Parathyroid adenoma (tissue), 2 donors: ENCODE measurements around the gene CDC14C.

Experiments used
- H2AFZ ChIP-seq: fragments of 300-600 bp; sonication (generic); one replicate; pipeline ENCODE4 v1.7.0; 2017; ENCODE audit warnings: antibody characterized with exemption, mild to moderate bottlenecking
- H3K27ac ChIP-seq: fragments of 300-600 bp; sonication (generic); one replicate; pipeline ENCODE4 v1.7.0; 2017
- H3K27me3 ChIP-seq: fragments of 300-600 bp; sonication (generic); one replicate; pipeline ENCODE4 v1.7.0; 2017; ENCODE audit warnings: low read length; ENCODE audit not compliant: control insufficient read depth, insufficient read depth
- H3K36me3 ChIP-seq: fragments of 300-600 bp; sonication (generic); one replicate; pipeline ENCODE4 v1.7.0; 2017; ENCODE audit warnings: low read length; ENCODE audit not compliant: control insufficient read depth, insufficient read depth
- H3K4me1 ChIP-seq: fragments of 300-600 bp; sonication (generic); one replicate; pipeline ENCODE4 v1.7.0; 2017; ENCODE audit warnings: control low read depth
- H3K4me2 ChIP-seq: fragments of 300-600 bp; sonication (generic); one replicate; pipeline ENCODE4 v1.7.0; 2017; ENCODE audit warnings: low read length
- H3K4me3 ChIP-seq: fragments of 300-600 bp; sonication (generic); one replicate; pipeline ENCODE4 v1.7.0; 2017; ENCODE audit warnings: low read depth, low read length
- H3K79me2 ChIP-seq: fragments of 300-600 bp; sonication (generic); one replicate; pipeline ENCODE4 v1.7.0; 2017; ENCODE audit warnings: control low read depth
- H3K9ac ChIP-seq: fragments of 300-600 bp; sonication (generic); one replicate; pipeline ENCODE4 v1.7.0; 2017; ENCODE audit warnings: mild to moderate bottlenecking
- H3K9me3 ChIP-seq: fragments of 300-600 bp; sonication (generic); one replicate; pipeline ENCODE4 v1.7.0; 2017; ENCODE audit warnings: low read length; ENCODE audit not compliant: control insufficient read depth
- CTCF ChIP-seq: fragments of 300-600 bp; sonication (generic); IDR thresholded peaks from one replicate; pipeline ENCODE4 v1.7.0; 2017; ENCODE audit warnings: antibody characterized with exemption, mild to moderate bottlenecking
- donor health status: primary hyperparathyroidism.

The CDC14C gene

GRCh38 chr7:48924433-48924832, at the start of gene CDC14C:
CDC14C (plus strand) TSS chr7:48924547; CDS start chr7:48924673, 126 bp downstream.
- TF ChIP-seq CTCF, result no peak
- no peaks in the 10 kb centered on the region for H3K27me3 ChIP-seq
- H2AFZ ChIP-seq, result no peak within 1 kb of the TSS
- no peaks in the 10 kb centered on the region for H3K9me3 ChIP-seq
- H3K27ac ChIP-seq, result no peak within 1 kb of the TSS
- no peak within 1 kb of the TSS for H3K4me2 ChIP-seq
- no peak within 1 kb of the TSS for H3K4me3 ChIP-seq
- H3K9ac ChIP-seq, result no peak within 1 kb of the TSS
- H3K4me1 ChIP-seq, result no peaks in the 10 kb centered on the region
- no peaks in the 10 kb centered on the region for H3K36me3 ChIP-seq
- H3K79me2 ChIP-seq, result no peaks in the 10 kb centered on the region

GRCh38 chr7:48875045-48875916, 49.1 kb upstream of the CDC14C start:
- no peak overlapping the region for H3K4me2 ChIP-seq
- H3K27ac ChIP-seq, result no peak overlapping the region
- no peaks in the 10 kb centered on the region for H3K36me3 ChIP-seq
- no peaks in the 10 kb centered on the region for H3K79me2 ChIP-seq
- H2AFZ ChIP-seq, result no peak overlapping the region
- TF ChIP-seq CTCF, result peak; percentile 24
- H3K4me3 ChIP-seq, result no peak overlapping the region
- H3K27me3 ChIP-seq, result no peaks in the 10 kb centered on the region
- no peaks in the 10 kb centered on the region for H3K9me3 ChIP-seq
- H3K9ac ChIP-seq, result no peak overlapping the region
- H3K4me1 ChIP-seq, result no peaks in the 10 kb centered on the region

GRCh38 chr7:48876087-48876486, 48.3 kb upstream of the CDC14C start:
- Histone ChIP-seq H2AFZ (no peak overlapping the region), H3K4me2 (no peak overlapping the region), H3K79me2 (no peaks in the 10 kb centered on the region), H3K4me1 (no peaks in the 10 kb centered on the region), H3K27ac (no peak overlapping the region), H3K9ac (no peak overlapping the region), H3K36me3 (no peaks in the 10 kb centered on the region), H3K9me3 (no peaks in the 10 kb centered on the region), H3K4me3 (no peak overlapping the region), H3K27me3 (no peaks in the 10 kb centered on the region)
- no peak for TF ChIP-seq CTCF

DNA sequence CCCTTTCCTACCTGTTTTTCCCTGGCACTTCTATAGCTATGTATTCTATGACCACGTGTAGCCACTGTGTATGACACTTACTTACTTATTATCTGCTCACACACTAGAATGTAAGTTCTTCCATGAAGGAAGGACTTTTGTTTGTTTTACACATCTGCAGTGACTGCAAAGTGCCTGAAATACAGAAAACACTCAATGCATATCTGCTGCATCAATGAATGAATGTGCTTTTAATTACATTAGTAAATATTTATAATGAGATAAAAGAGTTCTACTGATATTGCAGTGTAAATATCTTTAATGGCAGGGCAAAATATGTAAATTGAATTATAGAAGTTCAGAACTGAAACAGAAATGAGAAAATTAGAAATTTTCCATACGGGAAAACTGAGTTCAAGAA, 43.5 kb upstream of the CDC14C start:
- no peaks in the 10 kb centered on the region for H3K27me3 ChIP-seq
- no peaks in the 10 kb centered on the region for H3K79me2 ChIP-seq
- no peak overlapping the region for H3K4me3 ChIP-seq
- no peak overlapping the region for H2AFZ ChIP-seq
- H3K4me2 ChIP-seq, result no peak overlapping the region
- H3K36me3 ChIP-seq, result no peaks in the 10 kb centered on the region
- no peak overlapping the region for H3K27ac ChIP-seq
- no peak overlapping the region for H3K9ac ChIP-seq
- no peak for TF ChIP-seq CTCF
- no peaks in the 10 kb centered on the region for H3K4me1 ChIP-seq
- H3K9me3 ChIP-seq, result no peaks in the 10 kb centered on the region

DNA sequence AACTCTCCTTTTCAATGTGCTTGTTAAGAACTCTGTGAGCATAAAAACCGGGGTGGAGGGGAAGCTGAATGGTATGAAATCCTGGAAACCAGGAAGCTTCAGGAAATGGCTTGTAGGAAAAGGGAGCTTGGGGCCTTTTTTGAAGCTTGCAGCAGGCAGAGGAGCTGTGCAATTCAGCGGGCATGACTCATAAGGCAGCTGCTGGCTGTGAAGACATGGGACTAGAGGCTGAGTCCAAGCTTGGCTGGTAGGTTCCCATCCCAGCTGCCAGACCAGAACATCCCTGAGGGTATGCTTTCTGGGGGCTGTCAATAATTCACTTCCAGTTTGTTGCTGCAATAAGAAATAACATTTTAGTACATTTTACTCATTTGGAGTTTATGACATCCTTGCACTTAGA, 36.8 kb upstream of the CDC14C start:
- Histone ChIP-seq H3K4me1 (no peaks in the 10 kb centered on the region), H3K9me3 (no peaks in the 10 kb centered on the region), H2AFZ (no peak overlapping the region), H3K36me3 (no peaks in the 10 kb centered on the region), H3K4me3 (no peak overlapping the region), H3K4me2 (no peak overlapping the region), H3K9ac (no peak overlapping the region), H3K79me2 (no peaks in the 10 kb centered on the region), H3K27me3 (no peaks in the 10 kb centered on the region), H3K27ac (no peak overlapping the region)
- no peak for TF ChIP-seq CTCF
